RPMI7951 (cell line): ENCODE results near the gene CDRT15. TPM values are rescaled to one million over a fixed set of nuclear protein-coding genes. Genes with fewer than 3 reads are reported as not detected.
"Not testable (repeated sequence)": the region's sequence is repeated elsewhere in the genome, so short reads cannot be mapped to it uniquely, and the experiment has no call there.

Experiments used
- DNase-seq: peaks from one replicate; pipeline ENCODE4 v3.0.0-alpha.2; 2012; ENCODE audit warnings: low read depth
- total RNA-seq: library from RNA; depleted of rRNA; stranded (reverse); fragments of >200 nt; shearing (Covaris generic); gene quantifications from 2 replicates; pipeline ENCODE4 v1.2.3, GENCODE V29; 2014; rRNA removed

Gene CDRT15
- 0.84 TPM in 1 of 2 replicates, not detected in the other for total RNA-seq

DNA sequence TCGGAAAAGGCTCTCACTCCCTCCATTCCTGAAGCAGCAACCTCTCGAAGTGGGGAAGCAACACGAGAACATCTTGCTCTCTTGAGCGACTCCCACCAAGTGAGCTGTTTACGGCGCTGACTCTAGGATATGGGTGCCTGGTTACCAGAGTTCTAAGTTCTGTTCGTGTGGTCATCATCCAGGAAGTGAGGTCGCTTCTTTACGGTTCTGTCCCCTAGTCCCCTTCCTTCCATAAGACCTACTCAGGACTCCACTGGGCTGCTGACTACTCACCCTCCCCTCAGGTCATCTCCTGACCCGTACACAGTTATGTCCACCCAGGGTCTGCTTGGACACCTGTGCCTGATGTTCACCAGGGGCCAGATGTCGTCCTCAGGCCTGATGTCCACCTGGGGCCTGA lies at the start of gene CDRT15:
Gene CDRT15, minus strand, starts transcription at position 101 of the 400 bp plus-strand sequence. Its CDS starts 29 bp downstream, at position 72.
- DNase-seq: not testable (repeated sequence)

DNA sequence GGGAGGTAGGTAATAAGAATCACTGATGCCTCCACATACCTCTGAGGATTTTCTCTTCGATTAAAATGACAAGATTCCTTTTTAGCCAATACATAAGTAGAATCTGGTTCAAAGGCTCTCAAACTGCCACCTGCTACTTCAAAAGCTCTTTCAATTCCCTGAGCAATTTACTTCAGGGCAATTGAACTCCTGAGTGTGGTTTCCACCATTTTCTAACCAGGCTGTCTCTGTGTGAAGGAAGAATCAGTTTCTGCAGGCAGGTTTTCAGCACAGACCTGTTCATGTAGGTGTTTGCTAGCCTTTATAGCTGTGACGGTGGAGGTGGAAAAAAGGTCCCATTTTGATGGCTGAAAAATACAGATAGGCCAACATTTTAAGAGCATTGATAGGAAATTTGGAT lies 46.1 kb upstream of the CDRT15 start:
- no peak for DNase-seq

DNA sequence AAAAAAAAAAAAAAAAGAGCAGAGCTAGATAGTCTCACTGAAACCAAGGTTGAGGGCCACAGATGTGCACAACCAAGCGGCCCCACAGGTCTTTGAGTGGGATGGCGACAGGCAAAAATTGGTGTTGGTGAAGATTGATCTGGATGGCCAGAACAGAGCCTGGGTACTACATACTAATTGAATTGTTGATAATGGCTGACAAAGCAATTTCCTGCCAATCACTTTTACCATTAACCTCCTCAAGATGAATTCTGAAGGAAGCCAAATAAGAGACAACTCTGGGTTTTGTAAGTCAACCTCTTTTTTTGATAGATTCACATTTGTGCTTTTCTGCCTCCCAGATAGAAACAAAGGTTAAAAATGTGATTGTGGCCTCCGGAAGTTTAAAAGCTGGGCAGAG lies 44.9 kb upstream of the CDRT15 start:
- no peak for DNase-seq

- DNase-seq: no peak
These were observed 40.0 kb upstream of the CDRT15 start for GRCh38 chr17:14276535-14277250.

DNA sequence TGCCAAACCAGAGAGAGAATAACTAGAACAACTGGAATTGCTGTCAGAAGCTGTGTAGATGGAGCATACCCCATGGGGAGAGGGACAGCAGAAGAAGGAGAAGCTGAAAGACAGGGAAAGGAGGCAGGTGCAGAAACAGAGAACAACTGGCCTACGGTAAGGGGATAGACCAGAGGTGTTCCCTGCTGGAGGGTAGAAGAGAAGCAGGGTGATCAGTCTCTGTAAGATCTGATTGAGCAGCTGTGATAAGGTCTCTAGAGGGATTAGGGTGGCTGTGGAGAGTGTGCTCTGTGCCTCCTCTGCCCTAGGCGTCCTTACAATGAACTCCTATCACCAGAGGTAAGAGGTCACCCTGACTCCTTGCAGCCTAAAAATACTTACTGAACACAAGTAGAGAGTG lies 33.8 kb upstream of the CDRT15 start:
- no peak for DNase-seq

DNA sequence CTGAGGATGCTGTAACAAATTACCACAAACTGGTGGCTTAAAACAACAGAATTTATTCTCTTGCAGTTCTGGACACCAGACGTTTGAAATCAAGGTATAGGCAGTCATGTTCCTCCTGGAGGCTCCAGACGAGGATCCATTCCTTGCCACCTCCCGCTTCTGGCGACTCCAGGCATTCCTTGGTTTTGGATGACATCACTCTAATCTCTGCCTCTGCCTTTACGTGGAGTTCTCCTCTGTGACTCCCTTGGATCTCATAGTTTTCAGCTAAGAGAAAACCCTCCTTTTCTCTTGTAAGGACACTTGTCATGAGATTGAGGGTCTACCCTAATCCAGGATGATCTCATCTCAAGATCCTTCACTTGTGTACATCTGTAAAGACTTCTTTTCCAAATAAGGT lies 32.8 kb upstream of the CDRT15 start:
- no peak for DNase-seq

DNA sequence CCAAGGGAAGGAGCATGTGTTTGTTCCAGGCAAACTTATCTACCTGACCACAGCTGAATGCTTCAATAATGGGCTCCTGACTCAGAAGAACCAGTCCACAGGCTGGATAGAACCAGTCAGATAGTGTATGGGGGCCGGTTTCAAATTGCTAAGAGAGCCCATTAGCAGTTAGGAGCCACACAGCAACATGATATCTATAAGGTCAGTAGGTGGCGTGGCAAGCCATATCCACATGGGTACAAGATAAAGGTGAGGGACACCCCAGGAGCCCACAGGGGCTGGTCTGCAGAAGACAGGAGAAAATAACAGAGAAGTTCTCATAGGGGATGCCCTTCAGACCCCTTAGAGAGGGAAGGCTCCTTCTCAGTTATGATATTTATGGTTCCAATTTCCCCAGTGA lies 31.6 kb upstream of the CDRT15 start:
- DNase-seq: no peak

DNA sequence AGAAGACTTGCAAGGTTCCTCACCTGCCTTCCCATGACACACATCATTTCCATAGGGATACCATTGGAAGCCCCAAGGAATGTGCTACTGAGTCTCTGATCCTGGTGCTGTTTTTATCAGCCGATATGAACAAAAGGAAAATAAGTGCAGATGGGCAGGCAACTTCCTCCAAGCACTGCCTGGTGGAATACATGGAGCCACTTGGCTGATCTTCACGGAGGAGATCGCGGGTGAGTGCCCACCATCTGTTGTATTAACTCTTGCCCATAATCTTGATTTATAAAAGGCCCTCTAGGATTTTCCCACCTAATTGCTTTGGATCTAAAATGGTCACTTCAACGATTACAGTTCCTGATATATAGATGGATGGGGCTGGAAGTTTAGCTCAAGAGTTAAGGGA lies 24.7 kb upstream of the CDRT15 start:
- DNase-seq: no peak

DNA sequence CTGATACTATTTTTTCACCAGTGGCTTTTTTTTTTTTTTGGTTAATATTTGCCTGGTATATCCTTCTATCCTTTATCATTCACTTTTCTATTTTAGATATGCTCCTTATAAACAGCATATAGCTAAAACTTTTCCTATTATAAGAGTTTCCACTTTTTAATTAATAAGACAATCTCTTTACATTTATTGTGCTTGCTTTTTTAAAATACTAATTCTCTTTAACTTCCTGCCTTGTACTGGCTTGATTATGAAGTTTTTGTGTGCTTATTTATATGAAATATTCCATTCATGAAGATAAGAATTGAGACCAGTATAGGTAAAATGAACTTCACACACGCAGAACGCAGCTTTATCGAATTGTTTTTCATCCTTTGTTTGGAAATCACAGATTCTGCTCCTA lies 9.0 kb upstream of the CDRT15 start:
- DNase-seq: no peak

GRCh38 chr17:14245002-14245401 lies 8.3 kb upstream of the CDRT15 start:
- DNase-seq: no peak

DNA sequence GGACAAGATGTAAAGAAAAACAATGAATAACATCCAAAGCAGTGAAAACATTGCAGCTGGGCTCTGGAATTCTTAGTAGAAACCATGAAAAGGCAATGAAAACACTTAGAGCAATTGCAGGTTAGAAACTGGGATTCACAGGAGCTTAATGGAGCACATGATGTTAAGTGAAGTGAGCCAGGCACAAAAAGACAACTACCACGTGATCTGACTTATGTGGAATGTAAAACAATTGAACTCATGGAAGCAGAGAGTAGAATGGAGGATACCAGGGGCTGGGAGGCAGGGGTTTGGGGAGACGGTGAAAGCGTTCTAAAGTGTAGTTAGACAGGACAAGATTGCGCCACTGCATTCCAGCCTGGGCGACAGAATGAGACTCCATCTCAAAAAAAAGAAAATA lies 2.6 kb upstream of the CDRT15 start:
- not testable (repeated sequence) for DNase-seq

DNA sequence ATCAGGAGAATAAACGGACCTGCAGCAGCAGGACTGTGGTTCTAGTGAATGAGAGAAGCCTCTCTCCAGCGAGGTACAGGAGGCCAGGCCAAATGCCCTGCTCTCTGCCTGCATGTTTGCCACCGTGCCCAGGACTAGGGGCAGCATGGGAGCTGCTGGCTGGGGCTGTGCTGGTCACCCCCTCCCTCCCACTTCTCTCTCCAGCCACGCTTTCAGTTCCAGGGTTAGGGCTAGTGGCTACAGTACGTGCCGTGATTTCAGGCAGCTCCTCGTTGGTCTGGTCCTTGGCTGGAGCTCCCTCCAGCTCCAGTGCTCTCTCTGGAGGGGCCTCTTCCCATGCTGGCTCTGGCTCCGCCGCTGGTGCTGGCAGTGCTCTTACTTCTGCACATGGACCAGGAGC lies 630 bp downstream of the CDRT15 start:
- not testable (repeated sequence) for DNase-seq

DNA sequence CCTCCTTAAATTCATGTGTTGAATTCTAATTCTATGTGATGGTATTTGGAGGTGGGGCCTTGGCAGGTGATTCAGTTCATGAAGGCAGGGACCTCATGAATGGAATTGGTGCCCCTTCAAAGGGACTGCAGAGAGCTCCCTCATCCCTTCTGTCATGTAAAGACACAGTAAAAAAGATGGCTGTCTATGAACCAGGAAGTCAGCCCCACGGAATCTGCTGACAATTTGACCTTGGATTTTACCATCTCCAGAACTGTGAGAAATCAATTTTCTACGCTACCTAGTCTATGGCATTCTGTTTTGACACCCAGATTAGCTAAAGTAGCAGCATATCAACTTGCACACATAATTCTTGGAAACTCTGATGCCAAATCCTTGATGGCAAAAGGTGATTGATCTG lies 1.6 kb downstream of the CDRT15 start:
- not testable (repeated sequence) for DNase-seq

GRCh38 chr17:14231187-14231586 lies 5.5 kb downstream of the CDRT15 start:
- not testable (repeated sequence) for DNase-seq

DNA sequence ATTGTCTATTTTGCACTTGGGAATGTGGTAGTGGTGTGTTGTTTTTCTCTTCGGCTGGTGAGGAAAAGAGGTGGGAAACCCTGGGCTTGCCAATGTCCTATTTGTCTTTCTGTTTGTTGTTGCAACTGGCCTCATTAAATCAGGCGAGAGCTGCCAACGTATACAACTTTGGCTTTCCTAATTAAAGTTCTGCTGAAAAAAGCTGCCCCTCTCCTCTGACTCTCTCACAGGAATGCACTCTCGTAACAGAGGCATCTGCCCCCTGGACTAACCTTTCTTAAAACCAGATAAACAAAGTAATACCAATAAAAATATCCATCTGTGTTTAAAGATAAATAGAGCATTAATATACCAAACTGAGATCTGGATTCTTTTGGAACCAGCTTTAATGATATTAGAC lies 7.8 kb downstream of the CDRT15 start:
- no peak for DNase-seq

DNA sequence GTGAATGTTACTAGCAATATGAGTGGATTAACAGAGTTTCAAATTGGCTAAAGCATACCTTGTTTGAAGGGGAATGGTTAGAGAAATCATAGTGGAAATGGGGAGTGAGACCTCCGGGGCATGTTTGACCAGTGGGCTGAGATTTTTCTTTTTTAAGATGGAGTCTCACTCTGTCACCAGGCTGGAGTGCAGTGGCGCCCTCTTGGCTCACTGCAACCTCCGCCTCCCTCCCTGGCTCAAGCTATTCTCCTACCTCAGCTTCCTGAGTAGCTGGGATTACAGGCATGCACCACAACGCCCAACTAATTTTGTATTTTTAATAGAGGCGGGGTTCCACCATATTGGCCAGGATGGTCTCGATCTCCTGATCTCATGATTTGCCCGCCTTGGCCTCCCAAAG lies 9.6 kb downstream of the CDRT15 start:
- no peak for DNase-seq

GRCh38 chr17:14225254-14225980 lies 11.2 kb downstream of the CDRT15 start:
- DNase-seq: no peak

- DNase-seq: no peak
These were observed 14.1 kb downstream of the CDRT15 start for GRCh38 chr17:14222611-14223010.

DNA sequence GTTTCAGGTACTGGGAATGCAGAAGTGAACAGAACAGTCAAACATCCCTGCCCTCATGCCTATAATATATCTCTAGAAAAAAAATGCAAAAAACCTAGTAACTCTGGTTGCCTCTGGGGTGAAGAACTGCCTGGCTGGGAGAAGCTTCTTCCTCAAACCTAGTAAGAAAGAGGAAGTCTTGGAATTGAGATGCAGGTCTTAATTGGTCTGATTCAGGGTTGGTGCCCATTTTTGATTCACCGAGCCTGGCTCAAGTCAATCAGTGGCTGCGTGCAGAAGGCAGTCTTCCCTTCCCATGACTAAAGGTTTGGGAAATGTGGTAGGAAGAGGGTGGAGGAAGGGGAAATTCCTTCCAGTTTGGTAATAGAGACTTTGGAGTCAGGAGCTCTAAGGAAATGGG lies 22.4 kb downstream of the CDRT15 start:
- DNase-seq: no peak

GRCh38 chr17:14212401-14212800 lies 24.3 kb downstream of the CDRT15 start:
- no peak for DNase-seq

DNA sequence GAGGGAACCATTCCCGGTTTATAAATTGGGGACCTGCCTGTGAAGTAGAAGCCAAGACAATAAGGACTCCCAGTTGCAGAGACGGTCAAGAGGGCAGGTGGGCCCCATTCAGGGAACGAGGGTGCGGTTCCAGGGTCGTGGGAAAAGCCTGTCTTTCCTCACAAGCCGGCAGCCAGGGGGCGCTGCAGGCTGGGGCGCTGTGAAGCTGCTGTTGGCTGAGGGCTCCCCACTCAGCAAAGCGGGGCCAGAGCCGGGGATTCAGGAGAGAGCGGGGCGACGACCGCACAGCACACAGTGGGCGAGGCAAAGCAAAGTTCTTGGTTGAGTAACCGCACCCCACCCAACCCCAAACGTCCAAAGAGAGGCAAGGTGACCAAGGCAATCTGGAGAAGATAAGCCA lies 24.9 kb downstream of the CDRT15 start:
- DNase-seq: no peak

DNA sequence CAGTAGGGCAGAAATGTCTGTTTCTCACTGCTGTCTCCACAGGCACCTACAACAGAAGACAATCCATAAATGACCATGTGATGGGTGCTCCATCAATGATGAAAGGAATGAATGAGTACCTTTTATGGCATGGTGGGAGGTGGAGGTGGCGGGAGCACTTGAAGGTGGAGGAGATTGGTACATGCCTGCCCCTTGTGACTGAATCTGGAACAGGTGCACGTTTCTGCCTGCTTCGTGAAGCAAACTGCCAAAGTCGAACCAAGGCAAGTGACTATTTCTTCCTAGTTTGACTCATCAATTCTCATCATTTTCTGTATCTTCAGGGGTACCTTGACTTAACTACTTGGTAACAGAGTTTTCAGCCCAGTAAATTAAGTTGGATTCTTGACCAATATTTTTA lies 25.4 kb downstream of the CDRT15 start:
- no peak for DNase-seq

DNA sequence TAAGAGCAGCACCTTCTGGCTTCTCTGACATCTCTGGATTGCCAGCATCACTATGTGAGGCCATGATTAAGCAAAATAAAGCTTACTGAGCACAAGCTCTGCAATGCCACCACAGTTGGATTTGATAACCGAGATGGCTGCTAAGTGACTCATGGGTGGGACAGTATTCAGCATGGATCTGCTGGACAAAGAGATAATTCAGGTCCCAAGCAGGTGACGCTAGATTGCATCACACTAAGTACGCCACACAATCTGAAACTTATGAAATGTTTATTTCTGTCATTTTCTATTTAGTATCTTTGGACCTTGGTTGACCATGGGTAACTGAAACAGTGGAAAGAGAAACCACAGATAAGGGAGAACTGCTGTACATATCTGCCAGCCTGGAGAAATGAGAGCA lies 27.4 kb downstream of the CDRT15 start:
- no peak for DNase-seq
